K562 (cell line): Measurements from ENCODE around the gene CNN3. TPM values are rescaled to one million over a fixed set of nuclear protein-coding genes. Genes with fewer than 3 reads are reported as not detected.

Experiments used
- HEY1 ChIP-seq: fragments of 250-450 bp; sonication (Bioruptor Pico); IDR thresholded peaks from 2 replicates; pipeline ENCODE4 v1.5.0; 2020; ENCODE audit warnings: mild to moderate bottlenecking, moderate library complexity, borderline replicate concordance
- KHSRP ChIP-seq: fragments of 450-650 bp; IDR thresholded peaks from 2 replicates; pipeline ENCODE4 v1.6.1; 2017
- NCOA2 ChIP-seq, 2 experiments: fragments of 450-650 bp; IDR thresholded peaks; 2 replicates each; pipeline ENCODE4 v1.6.1; 2018; ENCODE audit warnings: mild to moderate bottlenecking in 2 of 2, moderate library complexity in 1 of 2; ENCODE audit not compliant: partially characterized antibody in 2 of 2
- NCOR1 ChIP-seq: fragments of 450-650 bp; IDR thresholded peaks from 2 replicates; pipeline ENCODE4 v1.6.1; 2016; ENCODE audit warnings: mild to moderate bottlenecking, moderate library complexity
- POLR2A ChIP-seq: fragments of 450-650 bp; conservative IDR thresholded peaks from 2 replicates; pipeline ENCODE4 v1.6.1; 2016
- SP2 ChIP-seq: IDR thresholded peaks from 2 replicates; pipeline ENCODE4 v1.6.1; 2011; ENCODE audit warnings: mild to moderate bottlenecking, low read depth, low read length, moderate library complexity; ENCODE audit not compliant: poor library complexity, severe bottlenecking; ENCODE audit errors: extremely low read depth
- ZNF3 ChIP-seq: fragments of 250-450 bp; sonication (Bioruptor Pico); IDR thresholded peaks from 2 replicates; pipeline ENCODE4 v1.5.0; 2021; ENCODE audit warnings: mild to moderate bottlenecking, moderate library complexity
- polyA plus RNA-seq, 8 experiments: library from polyadenylated mRNA; depleted of rRNA in 4 of 8; stranded (reverse) in 5 of 8; unstranded in 3 of 8; fragments of >200 nt; fragmentation: Nextera tagmentation in 2 of 8; fragmentation: Illumina TruSeq in 1 of 8; extraction: Ambion mirVana in 2 of 8; extraction: Trizol in 1 of 8; gene quantifications; 2 replicates each; pipeline versions ENCODE4 v1.2.1 to v1.2.3, GENCODE V29; 2011 to 2014; ENCODE audit warnings: inconsistent platforms in 1 of 8, missing spikeins in 1 of 8
- total RNA-seq, 7 experiments: library from RNA; depleted of rRNA in 6 of 7; stranded (reverse); fragments of >200 nt in 6 of 7; fragmentation: Illumina TruSeq in 2 of 7; extraction: Trizol in 2 of 7; gene quantifications; 2 replicates each; pipeline versions ENCODE4 v1.2.1 to v1.2.3, GENCODE V29; 2011 to 2021; ENCODE audit warnings: low replicate concordance in 1 of 7
- TF ChIP-seq, protein P1 (sequence below): fragments of 150-350 bp; IDR thresholded peaks from 2 replicates; pipeline ENCODE4 v1.6.1; 2014; ENCODE audit warnings: low read depth, mild to moderate bottlenecking, low read length, borderline replicate concordance
- TF ChIP-seq, protein P2 (sequence below): fragments of 450-650 bp; formaldehyde crosslinking; IDR thresholded peaks from 2 replicates; pipeline ENCODE4 v1.4.0; 2022; ENCODE audit warnings: missing genetic modification characterization
- TF ChIP-seq, protein P3 (sequence below): sonication (generic); formaldehyde crosslinking; IDR thresholded peaks from 2 replicates; pipeline ENCODE4 v1.8.0; 2022; ENCODE audit warnings: mild to moderate bottlenecking, missing genetic modification reagents
- TF ChIP-seq, protein P4 (sequence below), 2 experiments: fragments of 450-650 bp in 1 of 2; sonication (generic) in 1 of 2; formaldehyde crosslinking in 1 of 2; IDR thresholded peaks in 1 of 2; conservative IDR thresholded peaks in 1 of 2; 2 replicates each; pipeline versions ENCODE4 v1.6.1 to v1.8.1; 2016 to 2023; ENCODE audit warnings: mild to moderate bottlenecking in 2 of 2, moderate library complexity in 2 of 2, inconsistent platforms in 1 of 2, missing genetic modification reagents in 1 of 2
- TF ChIP-seq, protein P5 (sequence below): conservative IDR thresholded peaks from 2 replicates; pipeline ENCODE4 v1.6.1; 2011; ENCODE audit warnings: low read depth, mild to moderate bottlenecking, low read length; ENCODE audit not compliant: control insufficient read depth

CNN3 gene
- total and polyA plus RNA-seq, 9 of the 15 experiments (the other 6 are each of a cell fraction or from before 2014, with no cell fraction given): 0.06 to 0.62 (median 0.18) TPM; not detected in 4

DNA sequence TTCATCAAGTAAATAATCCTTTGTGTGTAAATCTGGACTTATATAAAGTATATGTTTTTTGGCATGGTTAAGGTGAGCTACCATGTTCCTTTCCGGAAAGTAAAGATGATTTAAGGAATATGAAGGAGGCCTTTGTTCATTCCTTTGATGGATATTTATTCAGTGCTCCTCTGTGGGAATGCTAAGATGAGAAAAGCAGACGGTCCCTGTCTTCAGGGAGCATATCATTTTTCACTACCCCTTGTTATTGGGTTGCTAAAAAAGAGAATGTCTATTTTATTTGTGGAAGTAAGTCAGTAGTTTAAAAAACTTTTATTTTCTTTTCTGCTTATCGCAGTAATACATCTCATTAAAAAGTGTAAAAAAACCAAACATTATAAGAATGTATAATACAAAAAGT, 35.1 kb upstream of the CNN3 start (continued):
- TF ChIP-seq, protein P1, sequence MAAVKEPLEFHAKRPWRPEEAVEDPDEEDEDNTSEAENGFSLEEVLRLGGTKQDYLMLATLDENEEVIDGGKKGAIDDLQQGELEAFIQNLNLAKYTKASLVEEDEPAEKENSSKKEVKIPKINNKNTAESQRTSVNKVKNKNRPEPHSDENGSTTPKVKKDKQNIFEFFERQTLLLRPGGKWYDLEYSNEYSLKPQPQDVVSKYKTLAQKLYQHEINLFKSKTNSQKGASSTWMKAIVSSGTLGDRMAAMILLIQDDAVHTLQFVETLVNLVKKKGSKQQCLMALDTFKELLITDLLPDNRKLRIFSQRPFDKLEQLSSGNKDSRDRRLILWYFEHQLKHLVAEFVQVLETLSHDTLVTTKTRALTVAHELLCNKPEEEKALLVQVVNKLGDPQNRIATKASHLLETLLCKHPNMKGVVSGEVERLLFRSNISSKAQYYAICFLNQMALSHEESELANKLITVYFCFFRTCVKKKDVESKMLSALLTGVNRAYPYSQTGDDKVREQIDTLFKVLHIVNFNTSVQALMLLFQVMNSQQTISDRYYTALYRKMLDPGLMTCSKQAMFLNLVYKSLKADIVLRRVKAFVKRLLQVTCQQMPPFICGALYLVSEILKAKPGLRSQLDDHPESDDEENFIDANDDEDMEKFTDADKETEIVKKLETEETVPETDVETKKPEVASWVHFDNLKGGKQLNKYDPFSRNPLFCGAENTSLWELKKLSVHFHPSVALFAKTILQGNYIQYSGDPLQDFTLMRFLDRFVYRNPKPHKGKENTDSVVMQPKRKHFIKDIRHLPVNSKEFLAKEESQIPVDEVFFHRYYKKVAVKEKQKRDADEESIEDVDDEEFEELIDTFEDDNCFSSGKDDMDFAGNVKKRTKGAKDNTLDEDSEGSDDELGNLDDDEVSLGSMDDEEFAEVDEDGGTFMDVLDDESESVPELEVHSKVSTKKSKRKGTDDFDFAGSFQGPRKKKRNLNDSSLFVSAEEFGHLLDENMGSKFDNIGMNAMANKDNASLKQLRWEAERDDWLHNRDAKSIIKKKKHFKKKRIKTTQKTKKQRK: no peak
- TF ChIP-seq, protein P2, sequence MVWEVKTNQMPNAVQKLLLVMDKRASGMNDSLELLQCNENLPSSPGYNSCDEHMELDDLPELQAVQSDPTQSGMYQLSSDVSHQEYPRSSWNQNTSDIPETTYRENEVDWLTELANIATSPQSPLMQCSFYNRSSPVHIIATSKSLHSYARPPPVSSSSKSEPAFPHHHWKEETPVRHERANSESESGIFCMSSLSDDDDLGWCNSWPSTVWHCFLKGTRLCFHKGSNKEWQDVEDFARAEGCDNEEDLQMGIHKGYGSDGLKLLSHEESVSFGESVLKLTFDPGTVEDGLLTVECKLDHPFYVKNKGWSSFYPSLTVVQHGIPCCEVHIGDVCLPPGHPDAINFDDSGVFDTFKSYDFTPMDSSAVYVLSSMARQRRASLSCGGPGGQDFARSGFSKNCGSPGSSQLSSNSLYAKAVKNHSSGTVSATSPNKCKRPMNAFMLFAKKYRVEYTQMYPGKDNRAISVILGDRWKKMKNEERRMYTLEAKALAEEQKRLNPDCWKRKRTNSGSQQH (CRISPR knock-in tag): no peak
- no peak for TF ChIP-seq HEY1
- no peak for TF ChIP-seq NCOA2 (IDR thresholded peaks at IDR 0.05; ENCODE audit: partially characterized antibody in 2 of 2)
- TF ChIP-seq, protein P3, sequence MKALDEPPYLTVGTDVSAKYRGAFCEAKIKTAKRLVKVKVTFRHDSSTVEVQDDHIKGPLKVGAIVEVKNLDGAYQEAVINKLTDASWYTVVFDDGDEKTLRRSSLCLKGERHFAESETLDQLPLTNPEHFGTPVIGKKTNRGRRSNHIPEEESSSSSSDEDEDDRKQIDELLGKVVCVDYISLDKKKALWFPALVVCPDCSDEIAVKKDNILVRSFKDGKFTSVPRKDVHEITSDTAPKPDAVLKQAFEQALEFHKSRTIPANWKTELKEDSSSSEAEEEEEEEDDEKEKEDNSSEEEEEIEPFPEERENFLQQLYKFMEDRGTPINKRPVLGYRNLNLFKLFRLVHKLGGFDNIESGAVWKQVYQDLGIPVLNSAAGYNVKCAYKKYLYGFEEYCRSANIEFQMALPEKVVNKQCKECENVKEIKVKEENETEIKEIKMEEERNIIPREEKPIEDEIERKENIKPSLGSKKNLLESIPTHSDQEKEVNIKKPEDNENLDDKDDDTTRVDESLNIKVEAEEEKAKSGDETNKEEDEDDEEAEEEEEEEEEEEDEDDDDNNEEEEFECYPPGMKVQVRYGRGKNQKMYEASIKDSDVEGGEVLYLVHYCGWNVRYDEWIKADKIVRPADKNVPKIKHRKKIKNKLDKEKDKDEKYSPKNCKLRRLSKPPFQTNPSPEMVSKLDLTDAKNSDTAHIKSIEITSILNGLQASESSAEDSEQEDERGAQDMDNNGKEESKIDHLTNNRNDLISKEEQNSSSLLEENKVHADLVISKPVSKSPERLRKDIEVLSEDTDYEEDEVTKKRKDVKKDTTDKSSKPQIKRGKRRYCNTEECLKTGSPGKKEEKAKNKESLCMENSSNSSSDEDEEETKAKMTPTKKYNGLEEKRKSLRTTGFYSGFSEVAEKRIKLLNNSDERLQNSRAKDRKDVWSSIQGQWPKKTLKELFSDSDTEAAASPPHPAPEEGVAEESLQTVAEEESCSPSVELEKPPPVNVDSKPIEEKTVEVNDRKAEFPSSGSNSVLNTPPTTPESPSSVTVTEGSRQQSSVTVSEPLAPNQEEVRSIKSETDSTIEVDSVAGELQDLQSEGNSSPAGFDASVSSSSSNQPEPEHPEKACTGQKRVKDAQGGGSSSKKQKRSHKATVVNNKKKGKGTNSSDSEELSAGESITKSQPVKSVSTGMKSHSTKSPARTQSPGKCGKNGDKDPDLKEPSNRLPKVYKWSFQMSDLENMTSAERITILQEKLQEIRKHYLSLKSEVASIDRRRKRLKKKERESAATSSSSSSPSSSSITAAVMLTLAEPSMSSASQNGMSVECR (CRISPR knock-in tag): no peak
- no peak for TF ChIP-seq ZNF3 (CRISPR knock-in tag)
- TF ChIP-seq NCOR1: no peak
- no peak for TF ChIP-seq POLR2A
- TF ChIP-seq, protein P4, sequence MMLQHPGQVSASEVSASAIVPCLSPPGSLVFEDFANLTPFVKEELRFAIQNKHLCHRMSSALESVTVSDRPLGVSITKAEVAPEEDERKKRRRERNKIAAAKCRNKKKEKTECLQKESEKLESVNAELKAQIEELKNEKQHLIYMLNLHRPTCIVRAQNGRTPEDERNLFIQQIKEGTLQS (IDR thresholded peaks at IDR 0.05): no peak
- TF ChIP-seq, protein P4 (CRISPR knock-in tag; conservative IDR thresholded peaks at IDR 0.05): no peak
- TF ChIP-seq, protein P5, sequence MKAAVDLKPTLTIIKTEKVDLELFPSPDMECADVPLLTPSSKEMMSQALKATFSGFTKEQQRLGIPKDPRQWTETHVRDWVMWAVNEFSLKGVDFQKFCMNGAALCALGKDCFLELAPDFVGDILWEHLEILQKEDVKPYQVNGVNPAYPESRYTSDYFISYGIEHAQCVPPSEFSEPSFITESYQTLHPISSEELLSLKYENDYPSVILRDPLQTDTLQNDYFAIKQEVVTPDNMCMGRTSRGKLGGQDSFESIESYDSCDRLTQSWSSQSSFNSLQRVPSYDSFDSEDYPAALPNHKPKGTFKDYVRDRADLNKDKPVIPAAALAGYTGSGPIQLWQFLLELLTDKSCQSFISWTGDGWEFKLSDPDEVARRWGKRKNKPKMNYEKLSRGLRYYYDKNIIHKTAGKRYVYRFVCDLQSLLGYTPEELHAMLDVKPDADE: no peak
- TF ChIP-seq KHSRP: no peak
- no peak for TF ChIP-seq SP2
